ENCODE measurements around the gene OR51M1.

Gene OR51M1

GRCh38 chr11:5398936-5399335, 15.3 kb downstream of the OR51M1 start:
- TF ChIP-seq POLR2A (IDR thresholded peaks at IDR 0.05; ENCODE audit: low read depth, low read length), result no peak
- FAIRE-seq (no peak), DNase-seq (ENCODE audit: insufficient read length) (no peak)

GRCh38 chr11:5405173-5405572, 21.6 kb downstream of the OR51M1 start:
- DNase-seq (ENCODE audit: insufficient read length) (no peak), FAIRE-seq (no peak)
- no peak for TF ChIP-seq TAF1 (IDR thresholded peaks at IDR 0.05; ENCODE audit: borderline replicate concordance, low read depth, low read length)
- no peak for TF ChIP-seq POLR2A (IDR thresholded peaks at IDR 0.05; ENCODE audit: low read depth, low read length)
- TF ChIP-seq POLR2AphosphoS5 (IDR thresholded peaks at IDR 0.05; ENCODE audit: low read depth, low read length), result no peak

- FAIRE-seq (no peak), DNase-seq (ENCODE audit: insufficient read length) (no peak)
- TF ChIP-seq TAF1 (IDR thresholded peaks at IDR 0.05; ENCODE audit: borderline replicate concordance, low read depth, low read length) (no peak), POLR2A (IDR thresholded peaks at IDR 0.05; ENCODE audit: low read depth, low read length) (no peak), POLR2AphosphoS5 (IDR thresholded peaks at IDR 0.05; ENCODE audit: low read depth, low read length) (no peak)
Observed at GRCh38 chr11:5420993-5421392, 37.4 kb downstream of the OR51M1 start.

GRCh38 chr11:5421811-5422210, 38.2 kb downstream of the OR51M1 start, which contains the start of gene OR51Q1:
OR51Q1 (plus strand) TSS chr11:5422111; CDS start chr11:5422201, 90 bp downstream.
- FAIRE-seq (no peak), DNase-seq (ENCODE audit: insufficient read length) (no peak)
- TF ChIP-seq POLR2A (IDR thresholded peaks at IDR 0.05; ENCODE audit: low read depth, low read length), result no peak
- no peak for TF ChIP-seq TAF1 (IDR thresholded peaks at IDR 0.05; ENCODE audit: borderline replicate concordance, low read depth, low read length)
- no peak for TF ChIP-seq POLR2AphosphoS5 (IDR thresholded peaks at IDR 0.05; ENCODE audit: low read depth, low read length)

GRCh38 chr11:5423131-5423530, 39.5 kb downstream of the OR51M1 start:
- FAIRE-seq, result no peak
- DNase-seq (ENCODE audit: insufficient read length), result no peak
- no peak for TF ChIP-seq POLR2AphosphoS5 (IDR thresholded peaks at IDR 0.05; ENCODE audit: low read depth, low read length)
- no peak for TF ChIP-seq TAF1 (IDR thresholded peaks at IDR 0.05; ENCODE audit: borderline replicate concordance, low read depth, low read length)
- no peak for TF ChIP-seq POLR2A (IDR thresholded peaks at IDR 0.05; ENCODE audit: low read depth, low read length)

GRCh38 chr11:5441414-5441813, 57.8 kb downstream of the OR51M1 start, which contains the start of gene OR51I1:
OR51I1 (minus strand) TSS chr11:5441514; CDS start chr11:5441514, 0 bp downstream.
- TF ChIP-seq TAF1 (IDR thresholded peaks at IDR 0.05; ENCODE audit: borderline replicate concordance, low read depth, low read length) (no peak), POLR2AphosphoS5 (IDR thresholded peaks at IDR 0.05; ENCODE audit: low read depth, low read length) (no peak), POLR2A (IDR thresholded peaks at IDR 0.05; ENCODE audit: low read depth, low read length) (no peak)
- no peak for DNase-seq (ENCODE audit: insufficient read length)
- no peak for FAIRE-seq

All from GM12892 (cell line).